GM21737 (cell line): Measurements from ENCODE around the gene CTRL.
"Not testable (repeated sequence)": the region's sequence is repeated elsewhere in the genome, so short reads cannot be mapped to it uniquely, and the experiment has no call there.

Source experiments
- ATAC-seq: cut with Tn5 transposase; IDR thresholded peaks from one replicate; pipeline ENCODE4 v1.9.1; 2021; ENCODE audit warnings: mild to moderate bottlenecking, moderate library complexity; ENCODE audit not compliant: unreplicated experiment

Gene CTRL

GRCh38 chr16:67942510-67943255, 11.0 kb upstream of the CTRL start:
- ATAC-seq, result no peak

GRCh38 chr16:67942200-67942509, 10.5 kb upstream of the CTRL start:
- ATAC-seq, result no peak

GRCh38 chr16:67941469-67942199, 10.0 kb upstream of the CTRL start:
- ATAC-seq, result no peak

- ATAC-seq, result no peak
Observed at GRCh38 chr16:67940446-67941089, 8.9 kb upstream of the CTRL start.

- ATAC-seq, result no peak
Observed at GRCh38 chr16:67939507-67940445, 8.1 kb upstream of the CTRL start.

GRCh38 chr16:67937713-67938112, 6.1 kb upstream of the CTRL start:
- not testable (repeated sequence) for ATAC-seq

GRCh38 chr16:67936880-67937605, 5.4 kb upstream of the CTRL start:
- peak; percentile 60 for ATAC-seq

- no peak for ATAC-seq
Observed at GRCh38 chr16:67936124-67936879, 4.6 kb upstream of the CTRL start, which contains the start of gene PSMB10. Gene PSMB10 (minus strand): TSS chr16:67936850. CDS start chr16:67936749, 101 bp downstream.

- peak; percentile 87 for ATAC-seq
Observed at GRCh38 chr16:67935402-67936123, 3.9 kb upstream of the CTRL start.

- ATAC-seq, result no peak
Observed at GRCh38 chr16:67935101-67935401, 3.4 kb upstream of the CTRL start.

- no peak for ATAC-seq
Observed at GRCh38 chr16:67934306-67935100, 2.8 kb upstream of the CTRL start.

GRCh38 chr16:67933805-67934204, 2.1 kb upstream of the CTRL start:
- ATAC-seq, result no peak

GRCh38 chr16:67932462-67932840, 789 bp upstream of the CTRL start:
- no peak for ATAC-seq

- ATAC-seq, result no peak
Observed at GRCh38 chr16:67930678-67931211, 917 bp downstream of the CTRL start.

- no peak for ATAC-seq
Observed at GRCh38 chr16:67930191-67930590, 1.5 kb downstream of the CTRL start.

- ATAC-seq, result no peak
Observed at GRCh38 chr16:67928561-67929364, 2.9 kb downstream of the CTRL start.

GRCh38 chr16:67928147-67928546, 3.5 kb downstream of the CTRL start:
- no peak for ATAC-seq
